Mucosa of stomach (tissue), 1 donor: ENCODE measurements around the gene NGDN.

Experiments
- H3K27me3 ChIP-seq: one replicate; pipeline ENCODE4 v1.7.0; 2013; ENCODE audit warnings: mild to moderate bottlenecking, low read length; ENCODE audit not compliant: control insufficient read depth, insufficient read depth
- H3K36me3 ChIP-seq: one replicate; pipeline ENCODE4 v1.7.0; 2013; ENCODE audit warnings: low read length; ENCODE audit not compliant: control insufficient read depth, insufficient read depth
- H3K4me1 ChIP-seq: one replicate; pipeline ENCODE4 v1.7.0; 2013; ENCODE audit warnings: mild to moderate bottlenecking, low read length; ENCODE audit not compliant: control insufficient read depth, insufficient read depth
- H3K4me3 ChIP-seq: one replicate; pipeline ENCODE4 v1.7.0; 2013; ENCODE audit warnings: low read length
- H3K9ac ChIP-seq: one replicate; pipeline ENCODE4 v1.7.0; 2013; ENCODE audit warnings: mild to moderate bottlenecking, low read length, moderate library complexity
- H3K9me3 ChIP-seq: one replicate; pipeline ENCODE4 v1.7.0; 2013; ENCODE audit warnings: mild to moderate bottlenecking, low read length, moderate library complexity; ENCODE audit not compliant: control insufficient read depth
- donor health status: Pancreatic carcinoma.

Gene NGDN

DNA sequence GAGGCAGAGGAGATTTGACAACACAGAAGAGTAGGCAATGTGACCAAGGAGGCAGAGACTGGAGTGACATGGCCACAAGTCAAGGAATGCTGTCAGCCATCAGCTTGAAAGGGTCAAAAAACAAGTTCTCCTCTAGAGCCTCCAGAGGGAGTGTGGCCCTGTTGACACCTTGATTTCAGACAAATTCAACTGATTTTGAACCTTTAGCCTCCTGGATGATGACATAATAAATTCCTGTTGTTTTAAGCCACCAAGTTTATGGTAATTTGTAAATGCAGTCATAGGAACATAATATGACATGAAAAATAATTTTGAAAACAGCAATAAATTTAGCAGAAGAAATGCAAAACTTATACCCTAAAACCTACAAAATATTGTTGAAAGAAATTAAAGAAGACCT lies 8.5 kb upstream of the NGDN start:
- H3K9ac ChIP-seq, result no peak overlapping the region
- peaks cover 9% of the 10 kb centered on the region for H3K4me1 ChIP-seq
- H3K27me3 ChIP-seq, result no peaks in the 10 kb centered on the region
- H3K9me3 ChIP-seq, result no peaks in the 10 kb centered on the region
- no peaks in the 10 kb centered on the region for H3K36me3 ChIP-seq
- no peak overlapping the region for H3K4me3 ChIP-seq

DNA sequence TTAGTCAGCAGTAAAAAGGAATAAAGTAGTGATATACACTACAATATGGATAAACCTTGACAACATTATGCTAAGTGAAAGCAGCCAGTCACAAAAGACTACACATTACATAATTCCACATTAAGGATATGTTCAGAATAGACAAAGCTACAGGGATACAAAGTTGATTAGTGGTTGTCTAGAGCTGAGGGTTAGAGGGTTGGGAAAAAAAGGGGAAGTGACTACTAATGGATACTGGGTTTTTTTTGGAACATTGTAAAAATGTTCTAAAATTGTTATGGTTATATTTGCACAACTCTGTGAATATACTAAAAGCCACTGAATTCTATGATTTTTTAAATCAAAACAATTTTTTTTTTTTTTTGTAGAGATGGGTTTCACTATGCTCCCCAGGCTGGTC lies 4.8 kb upstream of the NGDN start:
- H3K4me1 ChIP-seq, result no peaks in the 10 kb centered on the region
- no peaks in the 10 kb centered on the region for H3K27me3 ChIP-seq
- H3K36me3 ChIP-seq, result no peaks in the 10 kb centered on the region
- no peak overlapping the region for H3K9ac ChIP-seq
- H3K4me3 ChIP-seq, result no peak overlapping the region
- H3K9me3 ChIP-seq, result no peaks in the 10 kb centered on the region

DNA sequence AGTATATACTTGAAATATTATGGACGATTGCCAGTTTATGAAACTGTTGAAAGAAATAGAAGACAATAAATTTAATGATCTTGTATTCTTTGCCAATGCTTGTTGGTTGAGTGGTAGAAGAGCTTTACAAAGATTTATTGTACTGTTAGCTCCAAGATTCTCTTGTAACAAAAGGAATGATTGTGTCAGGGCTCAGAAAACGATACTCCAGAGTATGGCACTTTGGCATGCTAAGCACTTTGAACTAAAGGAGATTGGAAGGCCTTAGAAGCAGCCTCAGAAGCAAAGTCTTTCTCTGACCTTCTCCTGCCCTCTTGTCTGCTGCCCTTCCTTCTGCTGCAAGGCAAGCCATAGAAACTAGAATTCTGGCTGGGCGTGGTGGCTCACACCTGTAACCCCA lies 4.2 kb upstream of the NGDN start:
- Histone ChIP-seq H3K27me3 (no peaks in the 10 kb centered on the region), H3K4me3 (no peak overlapping the region), H3K9ac (no peak overlapping the region), H3K36me3 (no peaks in the 10 kb centered on the region), H3K4me1 (no peaks in the 10 kb centered on the region), H3K9me3 (no peaks in the 10 kb centered on the region)

DNA sequence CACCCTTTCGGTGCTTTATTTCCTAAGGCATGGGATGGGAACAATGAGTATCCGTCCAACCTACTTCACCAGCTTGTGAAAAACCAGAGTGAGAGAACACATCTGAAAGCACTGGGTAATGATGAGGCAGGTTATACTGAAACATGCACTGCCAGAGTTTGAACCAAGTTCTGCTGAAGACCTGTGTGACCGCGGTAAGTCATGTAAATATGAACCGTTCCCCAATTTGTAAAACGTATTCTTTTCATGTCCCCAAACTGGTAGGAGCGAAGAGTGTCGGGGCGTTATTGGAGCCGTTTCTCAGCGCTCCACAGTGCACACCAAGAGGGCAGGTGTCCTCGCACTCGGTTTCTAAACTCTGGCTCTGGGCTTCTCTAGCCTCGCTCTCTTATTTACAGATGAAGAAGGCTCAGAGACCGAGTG lies 788 bp upstream of the NGDN start:
- Histone ChIP-seq H3K27me3 (no peaks in the 10 kb centered on the region), H3K36me3 (no peaks in the 10 kb centered on the region), H3K9ac (peak overlapping the region; percentile 28), H3K4me1 (no peaks in the 10 kb centered on the region), H3K4me3 (peak overlapping the region; percentile 60), H3K9me3 (no peaks in the 10 kb centered on the region)

DNA sequence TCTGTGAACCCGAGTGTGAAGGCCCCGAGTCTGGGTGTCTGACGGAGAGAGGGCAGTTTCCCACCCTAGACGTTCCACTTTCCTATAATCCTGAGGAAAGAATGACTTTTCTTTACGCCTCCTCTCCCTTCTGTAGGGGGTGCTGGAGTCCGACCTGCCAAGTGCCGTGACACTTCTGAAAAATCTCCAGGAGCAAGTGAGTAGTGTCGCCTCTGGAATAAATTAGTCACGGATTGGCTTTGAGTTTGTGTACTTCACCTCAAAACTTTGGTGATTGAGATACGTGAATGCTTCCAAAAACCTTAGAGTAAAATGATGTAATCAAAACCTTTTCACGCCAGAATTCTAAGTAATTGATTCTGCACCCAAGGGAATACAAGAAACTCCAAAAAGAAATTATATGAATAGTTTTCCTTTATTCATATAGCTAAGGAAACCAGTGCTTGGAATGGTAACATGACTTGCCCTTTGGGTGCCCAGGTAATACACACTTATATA lies 452 bp downstream of the NGDN start:
- Histone ChIP-seq H3K4me1 (no peaks in the 10 kb centered on the region), H3K9ac (peak overlapping the region; percentile 89), H3K9me3 (no peaks in the 10 kb centered on the region)

DNA sequence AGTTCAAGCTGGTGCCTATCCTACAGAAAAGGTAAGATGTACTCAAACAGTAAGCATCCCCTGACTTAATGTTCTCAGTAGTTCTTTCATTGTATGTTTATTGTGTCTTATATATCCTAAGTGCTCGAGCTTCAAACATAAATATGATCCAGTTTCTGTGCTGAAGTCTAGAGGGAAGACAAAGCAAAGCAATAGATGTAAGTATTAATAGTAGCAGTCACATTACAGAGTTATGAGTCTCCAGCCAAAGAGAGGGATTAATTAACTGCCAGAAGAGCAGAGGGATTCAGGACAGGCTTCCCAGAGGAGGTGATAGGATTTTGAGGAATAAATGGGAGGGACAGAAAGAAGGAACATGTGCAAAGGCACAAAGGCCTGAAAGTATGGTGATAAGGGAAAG lies 1.4 kb downstream of the NGDN start:
- Histone ChIP-seq H3K9ac (no peak overlapping the region), H3K27me3 (no peaks in the 10 kb centered on the region), H3K36me3 (peaks cover 10% of the 10 kb centered on the region), H3K4me3 (no peak overlapping the region), H3K4me1 (no peaks in the 10 kb centered on the region), H3K9me3 (no peaks in the 10 kb centered on the region)

More for the DNA sequence above, 452 bp downstream of the NGDN start:
- Histone ChIP-seq H3K4me3 (peak overlapping the region; percentile 62), H3K27me3 (no peaks in the 10 kb centered on the region), H3K36me3 (no peaks in the 10 kb centered on the region)

DNA sequence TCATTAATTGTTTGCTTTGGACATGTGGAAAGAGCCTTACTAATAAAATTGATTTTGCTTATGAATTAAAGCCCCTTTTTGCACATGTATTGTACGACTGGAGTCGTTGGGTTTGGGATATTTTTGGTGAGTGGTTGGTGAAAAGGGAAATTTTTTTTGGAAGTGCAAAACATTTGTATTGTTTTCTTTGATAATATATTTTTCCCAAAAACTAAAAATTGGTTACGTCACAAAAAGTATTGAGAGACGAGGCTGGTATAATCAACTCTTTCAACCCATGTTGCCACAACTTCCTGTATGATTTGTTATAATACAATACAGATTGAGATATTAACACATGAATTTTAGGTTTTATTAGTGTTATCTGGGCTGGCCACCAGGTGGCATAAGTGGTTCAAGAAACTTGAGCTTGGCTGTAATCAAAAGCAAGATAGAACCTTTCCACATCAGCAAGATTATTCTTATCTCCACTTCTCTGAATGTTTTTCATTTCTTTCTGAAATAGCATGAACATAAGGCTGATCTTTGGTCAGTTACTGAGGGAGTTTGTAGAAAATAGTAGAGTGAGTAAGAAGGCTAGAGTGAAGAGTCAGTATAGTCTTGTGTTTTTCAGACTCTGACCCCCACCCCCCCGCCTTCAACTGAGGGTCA lies 8.7 kb downstream of the NGDN start:
- no peak overlapping the region for H3K9ac ChIP-seq
- H3K9me3 ChIP-seq, result no peaks in the 10 kb centered on the region
- H3K36me3 ChIP-seq, result peaks cover 18% of the 10 kb centered on the region
- no peaks in the 10 kb centered on the region for H3K4me1 ChIP-seq
- no peaks in the 10 kb centered on the region for H3K27me3 ChIP-seq
- H3K4me3 ChIP-seq, result no peak overlapping the region

DNA sequence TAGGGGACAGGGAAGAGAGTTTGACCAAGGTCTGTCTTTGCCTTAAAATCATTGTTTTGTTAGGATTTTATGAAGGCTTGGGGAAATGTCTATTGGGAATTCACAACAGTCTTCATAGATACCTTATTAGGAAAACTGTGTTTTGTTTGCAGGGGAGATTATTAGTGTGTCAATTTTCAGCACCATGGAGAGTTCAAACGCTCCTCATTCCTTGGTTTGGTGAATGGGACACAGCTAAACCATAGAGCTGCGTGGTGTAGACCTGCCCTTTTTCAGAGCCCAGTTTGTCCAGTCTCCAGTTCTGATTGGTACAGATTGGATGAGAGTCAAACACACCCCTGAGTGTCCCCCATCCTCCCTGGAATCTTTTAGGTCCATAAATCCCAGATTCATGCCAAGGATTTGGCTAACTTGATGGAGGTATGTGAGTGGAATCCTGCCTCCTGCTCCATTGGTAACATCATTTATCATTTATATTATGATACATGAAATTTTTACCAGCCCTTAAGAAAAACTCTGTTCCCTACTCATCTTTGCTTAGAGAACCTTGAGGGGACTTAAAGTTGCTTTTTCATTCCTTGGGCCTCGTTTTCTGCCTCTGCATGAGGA lies 12.0 kb downstream of the NGDN start:
- Histone ChIP-seq H3K27me3 (no peaks in the 10 kb centered on the region), H3K4me1 (no peaks in the 10 kb centered on the region), H3K36me3 (peaks cover 3% of the 10 kb centered on the region), H3K9ac (no peak overlapping the region), H3K4me3 (no peak overlapping the region), H3K9me3 (no peaks in the 10 kb centered on the region)

DNA sequence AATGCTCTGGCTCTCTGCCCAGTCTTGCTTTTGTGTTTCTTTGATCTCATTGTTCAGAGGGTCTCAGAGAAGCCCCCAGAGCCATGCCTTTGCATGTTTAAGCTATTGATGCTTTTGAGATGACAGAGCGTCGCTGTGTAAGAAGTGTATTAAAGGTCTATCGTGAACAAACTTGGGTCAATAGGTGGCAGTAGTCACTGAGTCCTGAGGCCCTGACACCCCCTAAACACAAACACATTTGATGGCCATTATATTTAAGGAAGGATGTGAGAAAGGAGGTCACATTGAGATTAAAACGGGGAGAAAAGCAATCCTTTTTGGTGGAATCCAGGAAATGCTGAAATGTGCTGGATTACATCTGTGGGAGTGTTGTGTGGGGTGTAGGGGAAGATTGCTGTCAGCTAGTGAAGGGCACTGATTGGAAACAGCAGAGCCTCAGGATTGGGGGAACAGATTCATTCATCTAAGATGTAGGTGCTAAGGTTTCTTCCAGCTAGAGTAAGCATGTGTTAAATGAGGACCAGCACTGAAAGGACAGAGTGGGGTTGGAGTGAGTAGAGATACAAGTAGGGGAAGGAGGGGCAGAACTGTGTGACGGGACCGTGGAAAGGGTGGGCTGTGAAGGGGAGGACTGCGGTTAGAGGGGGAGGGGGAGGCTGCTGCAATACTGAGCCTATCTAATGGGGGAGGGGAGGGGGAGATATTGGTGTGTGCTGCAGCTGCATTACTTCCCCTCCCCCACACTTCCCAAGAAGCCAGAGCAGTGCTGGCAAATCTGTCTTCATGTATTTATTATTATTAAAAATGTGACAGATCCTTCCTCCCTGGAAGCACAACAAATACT lies 12.7 kb downstream of the NGDN start:
- no peak overlapping the region for H3K4me3 ChIP-seq
- H3K36me3 ChIP-seq, result peaks cover 2% of the 10 kb centered on the region
- no peaks in the 10 kb centered on the region for H3K27me3 ChIP-seq
- H3K9ac ChIP-seq, result no peak overlapping the region
- no peaks in the 10 kb centered on the region for H3K4me1 ChIP-seq
- no peaks in the 10 kb centered on the region for H3K9me3 ChIP-seq

DNA sequence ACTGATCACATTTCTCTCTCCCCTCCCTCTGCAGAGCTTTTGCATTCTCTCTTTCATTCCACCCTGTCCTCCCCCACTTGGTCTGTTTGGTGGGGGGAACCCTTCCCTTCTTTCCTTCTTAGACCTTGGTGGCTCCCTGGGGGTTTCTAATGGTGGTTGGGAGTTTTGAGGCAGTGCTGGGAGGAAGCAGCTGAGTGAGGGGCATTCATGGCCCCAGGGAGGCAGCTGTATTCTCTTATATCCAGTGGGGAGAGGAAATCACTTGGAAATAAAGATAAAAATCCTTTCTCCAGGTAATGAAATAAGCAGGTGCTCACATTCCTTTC lies 13.3 kb downstream of the NGDN start:
- H3K9me3 ChIP-seq, result no peaks in the 10 kb centered on the region
- no peak overlapping the region for H3K9ac ChIP-seq
- H3K4me3 ChIP-seq, result no peak overlapping the region
- H3K4me1 ChIP-seq, result no peaks in the 10 kb centered on the region
- no peaks in the 10 kb centered on the region for H3K36me3 ChIP-seq
- H3K27me3 ChIP-seq, result no peaks in the 10 kb centered on the region

DNA sequence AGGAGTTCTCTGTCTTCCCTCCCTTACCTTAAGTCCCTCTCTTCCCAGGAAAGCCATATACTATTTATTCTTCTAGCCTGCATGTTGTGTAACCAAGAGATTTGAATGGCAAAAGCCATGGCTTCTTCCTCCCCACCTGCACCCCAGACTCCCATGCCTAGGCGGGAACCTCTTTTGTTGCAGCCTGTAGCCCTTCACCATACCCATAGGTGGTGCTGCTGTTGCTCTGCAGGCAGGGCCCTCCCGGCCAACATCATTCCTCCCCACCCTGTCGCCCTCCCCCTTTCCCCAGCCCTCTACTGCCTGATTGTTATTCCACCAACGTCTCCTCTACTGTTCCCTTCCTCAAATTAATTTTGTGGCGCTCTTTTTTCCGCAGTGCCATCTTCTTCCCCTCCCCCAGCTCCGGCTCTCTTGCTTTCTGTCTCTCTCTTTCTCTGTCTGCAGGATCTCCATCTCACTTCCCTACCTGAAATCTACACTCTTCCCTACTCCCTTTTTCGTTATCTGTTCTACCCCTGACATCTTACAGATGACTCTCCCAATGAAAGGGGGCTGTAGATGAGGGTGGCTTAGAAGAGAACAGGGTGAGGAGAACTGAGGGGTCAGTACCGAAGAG lies 13.8 kb downstream of the NGDN start:
- Histone ChIP-seq H3K36me3 (no peaks in the 10 kb centered on the region), H3K4me3 (no peak overlapping the region), H3K9me3 (no peaks in the 10 kb centered on the region), H3K27me3 (no peaks in the 10 kb centered on the region), H3K9ac (no peak overlapping the region), H3K4me1 (no peaks in the 10 kb centered on the region)

DNA sequence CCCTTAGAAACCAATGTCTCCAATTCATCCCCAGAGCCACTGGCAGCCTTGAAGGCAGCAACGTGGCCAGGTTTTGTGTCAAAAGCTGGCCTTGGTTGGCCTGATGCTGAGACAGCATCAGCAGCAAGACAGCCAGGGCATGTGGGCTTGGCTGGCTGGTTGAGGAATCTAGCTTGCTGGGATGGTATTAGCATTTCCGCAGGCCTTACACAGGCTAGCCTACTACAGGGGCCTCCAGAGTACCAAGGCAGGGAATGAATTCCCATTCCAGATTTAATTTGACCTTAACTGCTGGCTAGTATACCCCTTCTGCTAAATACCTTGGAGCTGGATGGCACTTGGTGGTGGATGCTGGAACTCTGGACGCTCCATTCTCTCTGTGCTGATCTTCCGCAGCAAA lies 15.8 kb downstream of the NGDN start:
- no peaks in the 10 kb centered on the region for H3K4me1 ChIP-seq
- H3K27me3 ChIP-seq, result no peaks in the 10 kb centered on the region
- H3K4me3 ChIP-seq, result no peak overlapping the region
- H3K9me3 ChIP-seq, result no peaks in the 10 kb centered on the region
- no peaks in the 10 kb centered on the region for H3K36me3 ChIP-seq
- no peak overlapping the region for H3K9ac ChIP-seq
